CD4-positive, CD25-positive, alpha-beta regulatory T cell (primary cell): Measurements from ENCODE around the gene CEBPZOS. TPM values are rescaled to one million over a fixed set of nuclear protein-coding genes. Genes with fewer than 3 reads are reported as not detected.
A peak's percentile ranks its signal among the peaks of the same experiment; 100 is the strongest.

Experiments used
- ATAC-seq, 2 donors: fragments of 150-1000 bp; cut with Tn5 transposase; one replicate each; pipeline ENCODE4 v1.10.0; 2021; ENCODE audit warnings: low read depth in 2 of 2, moderate number of reproducible peaks in 2 of 2, moderate library complexity in 1 of 2
- DNase-seq, 3 donors: peaks; one replicate each; pipeline versions ENCODE4 v3.0.0 to v3.0.0-alpha.2; 2012 to 2022; ENCODE audit warnings: mixed read lengths in 1 of 3
- H3K27ac ChIP-seq: one replicate; pipeline ENCODE4 v1.7.0; 2013; ENCODE audit warnings: mild to moderate bottlenecking, low read length; ENCODE audit not compliant: insufficient read depth, poor library complexity, severe bottlenecking
- H3K27me3 ChIP-seq: one replicate; pipeline ENCODE4 v1.7.0; 2013; ENCODE audit warnings: low read length; ENCODE audit not compliant: control insufficient read depth, insufficient read depth
- H3K36me3 ChIP-seq: one replicate; pipeline ENCODE4 v1.7.0; 2013; ENCODE audit warnings: mild to moderate bottlenecking, low read length, moderate library complexity; ENCODE audit not compliant: control insufficient read depth, insufficient read depth
- H3K4me1 ChIP-seq: 2 replicates; pipeline ENCODE4 v1.7.0; 2013; ENCODE audit warnings: mild to moderate bottlenecking, low read length; ENCODE audit not compliant: insufficient read depth, control insufficient read depth, poor library complexity, severe bottlenecking
- H3K4me3 ChIP-seq: one replicate; pipeline ENCODE4 v1.7.0; 2013; ENCODE audit warnings: low read depth, mild to moderate bottlenecking, low read length, moderate library complexity
- H3K9me3 ChIP-seq, 2 experiments: 1 replicate in 1 of 2; 2 replicates in 1 of 2; pipeline ENCODE4 v1.7.0; 2013; ENCODE audit warnings: low read length in 2 of 2, mild to moderate bottlenecking in 1 of 2, moderate library complexity in 1 of 2; ENCODE audit not compliant: control insufficient read depth in 2 of 2
- H3K27ac Mint-ChIP-seq, 3 donors: one replicate each; pipeline ENCODE4 v1.8.0; 2020 to 2022; ENCODE audit warnings: mild to moderate bottlenecking in 3 of 3, mixed read lengths in 3 of 3, moderate library complexity in 2 of 3
- H3K27me3 Mint-ChIP-seq: one replicate; pipeline ENCODE4 v1.8.0; 2022; ENCODE audit warnings: mild to moderate bottlenecking, mixed read lengths
- H3K36me3 Mint-ChIP-seq: one replicate; pipeline ENCODE4 v1.8.0; 2020; ENCODE audit warnings: mixed read lengths
- H3K4me1 Mint-ChIP-seq, 4 donors: one replicate each; pipeline ENCODE4 v1.8.0; 2020 to 2022; ENCODE audit warnings: mixed read lengths in 4 of 4, mild to moderate bottlenecking in 1 of 4
- H3K4me3 Mint-ChIP-seq, 4 donors: one replicate each; pipeline ENCODE4 v1.8.0; 2020 to 2022; ENCODE audit warnings: mild to moderate bottlenecking in 4 of 4, mixed read lengths in 4 of 4, moderate library complexity in 3 of 4
- H3K9me3 Mint-ChIP-seq, 7 donors: one replicate each; pipeline ENCODE4 v1.8.0; 2020 to 2022; ENCODE audit warnings: mixed read lengths in 7 of 7, mild to moderate bottlenecking in 3 of 7, moderate library complexity in 2 of 7
- polyA plus RNA-seq, 4 donors: library from polyadenylated mRNA; unstranded; fragments of 300-500 nt; fragmentation: Illumina TruSeq; gene quantifications; one replicate each; pipeline ENCODE4 v1.2.3, GENCODE V29; 2021
- total RNA-seq: library from RNA; stranded (reverse); gene quantifications from one replicate; pipeline ENCODE4 v1.2.3, GENCODE V29; 2022

CEBPZOS gene
- total and polyA plus RNA-seq, 5 donors from 2014 or later = 24.8 to 37.7 (median 33.1) TPM

DNA sequence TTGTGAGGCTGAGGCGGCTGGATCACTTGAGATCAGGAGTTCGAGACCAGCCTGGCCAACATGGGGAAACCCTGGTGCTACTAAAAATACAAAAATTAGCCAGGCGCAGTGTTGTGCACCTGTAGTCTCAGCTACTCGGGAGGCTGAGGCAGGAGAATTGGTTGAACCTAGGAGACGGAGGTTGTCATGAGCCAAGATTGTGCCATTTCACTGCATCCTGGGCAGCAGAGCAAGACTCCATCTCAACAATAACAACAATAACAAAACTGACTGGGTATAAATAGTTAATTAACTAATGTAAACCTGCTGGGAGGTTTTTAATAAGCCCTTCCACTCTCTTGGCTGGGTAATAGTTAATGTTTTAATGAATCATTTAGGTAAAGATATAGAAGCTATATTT, 15.7 kb upstream of the CEBPZOS start:
- Histone ChIP-seq H3K27ac (no peak overlapping the region), H3K27me3 (peaks cover 10% of the 10 kb centered on the region), H3K36me3 (no peaks in the 10 kb centered on the region), H3K9me3 (no peaks in the 10 kb centered on the region), H3K4me3 (no peak overlapping the region), H3K4me1 (no peaks in the 10 kb centered on the region)
- Mint-ChIP-seq H3K4me3 (no peak overlapping the region), H3K4me1 (no peaks in the 10 kb centered on the region), H3K36me3 (no peaks in the 10 kb centered on the region), H3K9me3 (peaks cover 0 to 5% (median 0%) of the 10 kb centered on the region in 7 donors), H3K27ac (no peak overlapping the region), H3K27me3 (peaks cover 27% of the 10 kb centered on the region)
- ATAC-seq (no peak), DNase-seq (no peak)

DNA sequence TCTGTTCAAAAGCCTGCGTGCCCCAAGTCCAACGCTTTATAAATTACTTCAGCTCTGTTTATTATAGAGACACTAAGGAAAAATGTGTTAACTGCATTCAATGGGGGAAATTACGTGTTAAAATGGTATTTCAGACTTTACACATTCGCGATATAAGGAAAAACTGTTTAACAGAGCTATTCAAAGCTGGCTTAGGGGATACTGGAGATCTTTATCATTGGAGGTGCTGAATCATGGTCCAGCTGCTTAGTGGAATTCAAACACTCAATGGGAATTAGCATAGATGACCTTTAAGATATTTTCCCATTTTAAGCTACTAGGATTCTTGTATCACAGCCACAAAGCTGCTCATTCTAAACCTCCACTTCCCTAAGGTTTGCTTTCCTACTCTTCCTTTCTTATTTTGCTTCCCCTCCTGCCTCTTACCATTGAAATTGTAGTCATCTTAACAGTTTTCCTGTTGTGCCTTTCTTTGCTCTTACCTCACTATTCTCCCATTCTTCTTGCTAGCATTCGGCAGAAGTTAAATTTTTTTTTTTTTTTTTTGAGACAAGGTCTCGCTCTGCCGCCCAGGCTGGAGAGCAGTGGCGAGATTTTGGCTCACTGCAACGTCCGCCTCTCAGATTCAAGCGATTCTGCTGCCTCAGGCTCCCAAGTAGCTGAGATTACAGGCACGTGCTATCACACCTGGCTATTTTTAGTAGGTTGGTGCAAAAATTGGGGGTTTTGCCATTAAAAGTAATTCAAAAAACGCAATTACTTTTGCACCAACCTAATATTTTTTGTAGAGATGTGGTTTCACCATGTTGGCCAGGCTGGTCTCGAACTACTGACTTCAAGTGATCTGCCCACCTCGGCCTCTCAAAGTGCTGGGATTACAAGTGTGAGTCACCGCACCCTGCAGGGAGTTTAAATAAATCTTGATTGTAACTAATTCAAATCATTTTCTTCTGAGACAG, 14.3 kb upstream of the CEBPZOS start:
- Histone ChIP-seq H3K27me3 (peaks cover 16% of the 10 kb centered on the region), H3K27ac (no peak overlapping the region), H3K4me1 (no peaks in the 10 kb centered on the region), H3K9me3 (no peaks in the 10 kb centered on the region), H3K36me3 (no peaks in the 10 kb centered on the region), H3K4me3 (no peak overlapping the region)
- Mint-ChIP-seq H3K4me1 (no peaks in the 10 kb centered on the region), H3K27ac (peak overlapping the region in 1 of 3 donors; percentile 45), H3K36me3 (no peaks in the 10 kb centered on the region), H3K4me3 (no peak overlapping the region), H3K9me3 (peaks cover 0 to 4% (median 0%) of the 10 kb centered on the region in 7 donors), H3K27me3 (peaks cover 36% of the 10 kb centered on the region)
- DNase-seq (no peak), ATAC-seq (no peak)

GRCh38 chr2:37188570-37188969, 7.7 kb upstream of the CEBPZOS start, which contains the start of gene SULT6B1:
SULT6B1 (minus strand) TSS chr2:37188670; CDS start chr2:37188640, 30 bp downstream.
- Mint-ChIP-seq H3K4me1 (no peaks in the 10 kb centered on the region), H3K27ac (no peak within 1 kb of the TSS), H3K9me3 (no peaks in the 10 kb centered on the region), H3K27me3 (peaks cover 23% of the 10 kb centered on the region), H3K4me3 (no peak within 1 kb of the TSS), H3K36me3 (no peaks in the 10 kb centered on the region)
- H3K4me3 ChIP-seq = no peak within 1 kb of the TSS
- no peak for ATAC-seq
- no peaks in the 10 kb centered on the region for H3K4me1 ChIP-seq
- no peaks in the 10 kb centered on the region for H3K9me3 ChIP-seq
- no peaks in the 10 kb centered on the region for H3K36me3 ChIP-seq
- H3K27ac ChIP-seq = no peak within 1 kb of the TSS
- DNase-seq = no peak
- H3K27me3 ChIP-seq = peaks cover 13% of the 10 kb centered on the region

DNA sequence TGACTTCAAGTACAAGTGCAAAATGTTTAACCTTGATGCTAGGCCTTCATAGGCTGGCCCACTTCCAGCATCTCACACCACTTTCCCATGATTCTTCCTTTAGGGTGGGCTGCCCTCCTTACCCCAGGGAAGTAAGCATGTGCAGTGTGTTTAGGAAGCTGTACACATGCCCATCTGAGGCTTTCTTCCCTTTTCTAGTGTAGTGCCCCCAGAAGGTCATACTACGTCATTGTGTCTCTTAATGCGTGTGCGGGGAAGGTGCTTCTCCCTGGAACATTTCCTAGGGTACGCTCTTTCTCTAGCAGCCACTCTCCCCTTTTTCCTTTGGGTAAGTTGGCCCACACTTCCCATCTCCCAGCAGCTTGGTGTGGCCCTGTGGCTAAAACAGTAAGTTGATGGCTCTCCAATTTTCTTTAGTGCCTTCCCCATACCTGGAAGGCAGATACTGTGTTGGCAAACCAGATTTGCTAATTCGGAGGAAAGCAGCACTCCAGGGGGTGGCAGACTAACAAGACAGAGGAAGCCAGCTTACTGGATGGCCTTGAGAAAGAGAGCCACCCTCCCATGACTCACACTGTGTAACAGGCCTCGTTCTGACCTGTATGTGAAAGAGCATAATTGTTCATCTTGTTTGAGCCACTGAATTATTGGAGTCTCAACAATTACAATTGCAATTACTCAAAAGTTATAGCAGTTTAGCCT, 6.7 kb upstream of the CEBPZOS start:
- Mint-ChIP-seq H3K27ac (peak overlapping the region in 1 of 3 donors; percentile 12), H3K4me1 (no peaks in the 10 kb centered on the region), H3K9me3 (no peaks in the 10 kb centered on the region), H3K27me3 (peaks cover 23% of the 10 kb centered on the region), H3K4me3 (no peak overlapping the region), H3K36me3 (no peaks in the 10 kb centered on the region)
- no peak for ATAC-seq
- H3K4me1 ChIP-seq = no peaks in the 10 kb centered on the region
- no peak overlapping the region for H3K27ac ChIP-seq
- H3K36me3 ChIP-seq = no peaks in the 10 kb centered on the region
- no peak for DNase-seq
- H3K27me3 ChIP-seq = peaks cover 13% of the 10 kb centered on the region
- no peaks in the 10 kb centered on the region for H3K9me3 ChIP-seq
- no peak overlapping the region for H3K4me3 ChIP-seq

GRCh38 chr2:37190290-37190689, 6.0 kb upstream of the CEBPZOS start:
- H3K36me3 Mint-ChIP-seq = no peaks in the 10 kb centered on the region
- H3K9me3 Mint-ChIP-seq = no peaks in the 10 kb centered on the region
- no peaks in the 10 kb centered on the region for H3K36me3 ChIP-seq
- no peak overlapping the region for H3K27ac Mint-ChIP-seq
- H3K9me3 ChIP-seq = no peaks in the 10 kb centered on the region
- H3K4me1 ChIP-seq = no peaks in the 10 kb centered on the region
- H3K4me1 Mint-ChIP-seq = no peaks in the 10 kb centered on the region
- ATAC-seq = no peak
- H3K4me3 ChIP-seq = no peak overlapping the region
- DNase-seq = no peak
- H3K4me3 Mint-ChIP-seq = peak overlapping the region in 1 of 4 donors; percentile 3
- peaks cover 10% of the 10 kb centered on the region for H3K27me3 ChIP-seq
- H3K27ac ChIP-seq = no peak overlapping the region
- peaks cover 20% of the 10 kb centered on the region for H3K27me3 Mint-ChIP-seq

GRCh38 chr2:37191253-37191652, 5.0 kb upstream of the CEBPZOS start:
- Mint-ChIP-seq H3K4me3 (no peak overlapping the region), H3K27me3 (peaks cover 10% of the 10 kb centered on the region), H3K4me1 (peaks cover 0 to 3% (median 2%) of the 10 kb centered on the region in 4 donors), H3K9me3 (no peaks in the 10 kb centered on the region), H3K36me3 (no peaks in the 10 kb centered on the region), H3K27ac (no peak overlapping the region)
- Histone ChIP-seq H3K27ac (no peak overlapping the region), H3K27me3 (peaks cover 4% of the 10 kb centered on the region), H3K36me3 (no peaks in the 10 kb centered on the region), H3K4me3 (no peak overlapping the region), H3K9me3 (no peaks in the 10 kb centered on the region), H3K4me1 (peaks cover 5% of the 10 kb centered on the region)
- no peak for DNase-seq
- no peak for ATAC-seq

DNA sequence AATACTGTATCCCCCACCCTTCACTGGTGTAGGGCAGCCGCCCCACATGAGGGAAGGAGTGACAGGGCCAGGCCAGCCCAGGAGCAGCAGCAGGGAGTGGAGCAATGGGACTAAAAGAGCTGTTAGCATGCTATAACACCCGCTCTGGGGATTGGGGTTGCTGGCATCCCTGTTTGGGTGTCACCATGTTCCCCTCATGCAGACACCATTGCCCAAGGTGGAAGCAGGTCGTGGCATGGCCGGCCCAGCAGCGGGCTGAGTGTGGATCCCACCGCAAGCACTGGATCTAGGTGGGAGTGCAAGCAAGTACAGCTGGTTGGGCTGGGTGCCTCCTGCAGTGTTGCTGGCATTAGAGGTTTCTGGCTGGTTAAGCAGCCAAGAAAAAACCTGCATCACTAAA, 4.5 kb upstream of the CEBPZOS start:
- ATAC-seq = no peak
- peaks cover 0 to 7% (median 5%) of the 10 kb centered on the region in 4 donors for H3K4me1 Mint-ChIP-seq
- Histone ChIP-seq H3K27ac (no peak overlapping the region), H3K4me1 (peaks cover 6% of the 10 kb centered on the region), H3K27me3 (peaks cover 2% of the 10 kb centered on the region), H3K36me3 (no peaks in the 10 kb centered on the region), H3K4me3 (no peak overlapping the region), H3K9me3 (no peaks in the 10 kb centered on the region)
- no peak for DNase-seq
- peak overlapping the region in 2 of 4 donors; percentile 10 to 34 for H3K4me3 Mint-ChIP-seq
- no peaks in the 10 kb centered on the region for H3K9me3 Mint-ChIP-seq
- H3K36me3 Mint-ChIP-seq = no peaks in the 10 kb centered on the region
- peaks cover 9% of the 10 kb centered on the region for H3K27me3 Mint-ChIP-seq
- no peak overlapping the region for H3K27ac Mint-ChIP-seq
